Measurements from ENCODE around the gene FOS.
A peak's percentile ranks its signal among the peaks of the same experiment; 100 is the strongest.

The FOS gene

DNA sequence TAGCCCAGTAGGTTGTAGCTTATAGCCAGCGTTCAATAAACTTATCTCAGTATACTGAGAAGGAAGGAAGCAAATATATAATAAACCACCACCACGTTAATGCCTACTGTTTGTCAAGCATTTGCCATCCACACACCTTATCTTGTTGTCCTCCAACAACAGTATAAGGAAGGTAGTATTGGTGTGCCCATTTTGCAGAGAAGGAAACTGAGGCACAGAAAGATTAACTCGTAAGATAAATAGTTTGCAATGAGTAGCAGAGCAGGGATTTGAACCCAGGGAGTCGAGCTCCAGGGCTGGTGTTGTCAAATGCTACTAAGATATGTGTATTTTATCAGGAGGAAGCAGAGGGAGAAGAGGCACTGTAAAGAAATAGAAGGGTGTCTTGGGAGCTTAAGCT, 27.8 kb upstream of the FOS start:
- DNase-seq (ENCODE audit: low spot score): no peak

DNA sequence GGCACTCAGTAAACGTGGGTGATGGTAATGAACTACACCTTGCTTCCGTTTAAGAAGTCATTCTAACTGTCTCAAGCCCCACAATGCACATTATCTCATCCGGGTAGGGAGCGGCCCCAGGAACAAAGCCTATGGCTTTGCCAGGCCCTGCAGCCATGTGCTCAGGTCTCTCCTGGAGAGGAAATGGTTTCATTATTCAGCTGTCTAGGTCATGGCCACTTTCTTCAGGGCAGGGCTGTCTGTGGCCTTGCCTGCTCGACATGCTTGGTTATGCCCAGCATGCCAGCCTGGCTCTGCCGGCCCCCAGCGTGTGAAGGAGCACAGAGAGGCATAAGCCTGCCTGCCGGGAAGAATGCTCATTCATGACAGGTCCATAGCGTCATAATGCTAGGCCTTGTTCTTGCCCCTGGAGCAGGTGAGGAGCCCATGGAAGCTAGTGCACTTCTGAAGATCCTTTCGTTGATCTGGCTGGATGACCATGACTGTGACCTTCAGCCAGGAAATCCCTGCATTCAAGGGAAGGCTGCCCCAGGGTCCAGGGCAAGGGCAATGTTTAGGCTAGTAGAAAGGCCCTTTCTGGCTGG, 26.3 kb upstream of the FOS start:
- no peak for DNase-seq (ENCODE audit: low spot score)

DNA sequence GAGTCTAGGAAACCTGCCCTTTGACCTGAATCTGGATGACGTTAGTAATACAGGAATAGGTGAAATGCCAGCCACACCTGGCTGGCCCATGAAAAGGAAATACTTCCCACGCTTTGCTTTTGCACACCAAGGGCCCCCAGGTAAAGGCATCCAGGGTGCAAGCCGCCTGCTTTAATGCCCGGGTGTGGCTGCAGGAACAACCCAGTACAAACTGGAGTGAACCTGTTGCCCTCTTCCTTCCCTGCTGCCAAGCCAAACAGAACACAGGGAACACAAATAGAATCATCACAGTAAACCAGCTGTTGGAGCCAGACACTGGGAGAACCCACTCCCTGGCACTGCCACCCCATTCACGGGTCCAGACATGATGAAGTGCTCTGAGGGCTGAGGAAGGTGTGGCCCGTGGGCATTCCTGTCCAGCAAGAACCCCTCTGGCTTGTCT, 24.2 kb upstream of the FOS start:
- DNase-seq (ENCODE audit: low spot score): no peak

DNA sequence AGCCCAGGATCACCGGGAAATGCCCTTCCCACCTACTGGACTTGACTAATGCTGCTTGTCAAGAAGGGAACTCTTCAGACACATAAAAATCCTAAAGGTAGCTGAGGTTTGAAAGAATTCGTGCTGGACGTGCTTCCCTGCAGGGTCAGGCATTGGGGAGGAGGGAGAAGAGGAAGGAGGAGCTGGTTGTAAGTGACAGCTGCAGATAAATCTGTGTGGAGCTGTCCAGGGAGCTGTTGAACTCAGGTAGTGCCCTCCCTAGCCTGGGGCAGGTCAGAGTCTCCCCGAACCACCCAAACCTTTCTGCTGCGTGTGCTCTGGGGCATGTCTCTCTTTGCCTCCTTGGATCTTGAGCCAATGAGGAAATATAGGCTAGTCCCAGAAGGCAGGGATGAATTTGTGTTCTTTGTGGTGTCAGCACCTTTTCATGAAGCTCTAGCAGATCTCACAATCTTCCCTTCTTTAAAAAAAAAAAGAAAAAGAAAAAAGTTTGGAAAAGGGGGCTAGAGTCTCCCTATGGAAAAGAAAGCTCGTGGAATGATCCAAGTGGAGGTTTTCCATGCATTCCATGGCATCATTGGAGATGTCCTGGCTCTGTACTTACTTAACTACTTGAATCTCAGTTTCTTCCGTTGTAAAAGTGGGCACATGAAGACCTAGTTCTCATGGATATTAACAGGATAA, 23.6 kb upstream of the FOS start:
- no peak for DNase-seq (ENCODE audit: low spot score)

DNA sequence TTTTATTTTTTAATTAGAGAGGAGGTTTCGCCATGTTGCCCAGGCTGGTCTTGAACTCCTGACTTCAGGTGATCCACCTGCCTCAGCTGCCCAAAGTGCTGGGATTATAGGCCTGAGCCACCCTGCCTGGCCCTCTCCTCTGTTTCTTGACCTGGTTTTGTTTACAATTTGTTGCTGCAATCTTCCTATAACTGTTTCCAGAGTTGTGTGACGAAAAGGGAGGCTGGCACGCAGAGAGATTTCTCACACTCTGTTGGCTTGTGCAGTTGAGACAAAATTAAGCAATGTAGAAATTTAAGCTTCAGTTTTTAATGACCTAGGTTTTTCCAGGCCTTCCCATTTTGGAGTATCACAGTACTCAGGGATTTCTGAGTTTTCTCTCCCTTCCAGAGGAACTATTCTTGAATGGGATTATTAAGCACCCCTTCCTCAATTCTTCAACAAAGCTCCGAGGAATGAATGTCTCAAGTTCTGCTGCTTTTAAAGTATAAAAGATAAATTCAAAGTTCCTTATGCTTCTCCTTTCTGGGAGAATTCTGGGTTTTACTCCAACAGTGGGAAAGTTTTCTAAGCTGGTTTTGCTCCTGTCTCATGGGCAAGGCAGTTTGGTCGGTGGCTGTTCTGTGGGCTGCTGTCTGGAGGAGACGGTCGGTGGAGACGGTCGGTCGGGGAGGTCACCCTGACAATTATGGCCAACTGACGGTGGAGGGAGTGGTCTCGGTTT, 20.4 kb upstream of the FOS start:
- no peak for DNase-seq (ENCODE audit: low spot score)

DNA sequence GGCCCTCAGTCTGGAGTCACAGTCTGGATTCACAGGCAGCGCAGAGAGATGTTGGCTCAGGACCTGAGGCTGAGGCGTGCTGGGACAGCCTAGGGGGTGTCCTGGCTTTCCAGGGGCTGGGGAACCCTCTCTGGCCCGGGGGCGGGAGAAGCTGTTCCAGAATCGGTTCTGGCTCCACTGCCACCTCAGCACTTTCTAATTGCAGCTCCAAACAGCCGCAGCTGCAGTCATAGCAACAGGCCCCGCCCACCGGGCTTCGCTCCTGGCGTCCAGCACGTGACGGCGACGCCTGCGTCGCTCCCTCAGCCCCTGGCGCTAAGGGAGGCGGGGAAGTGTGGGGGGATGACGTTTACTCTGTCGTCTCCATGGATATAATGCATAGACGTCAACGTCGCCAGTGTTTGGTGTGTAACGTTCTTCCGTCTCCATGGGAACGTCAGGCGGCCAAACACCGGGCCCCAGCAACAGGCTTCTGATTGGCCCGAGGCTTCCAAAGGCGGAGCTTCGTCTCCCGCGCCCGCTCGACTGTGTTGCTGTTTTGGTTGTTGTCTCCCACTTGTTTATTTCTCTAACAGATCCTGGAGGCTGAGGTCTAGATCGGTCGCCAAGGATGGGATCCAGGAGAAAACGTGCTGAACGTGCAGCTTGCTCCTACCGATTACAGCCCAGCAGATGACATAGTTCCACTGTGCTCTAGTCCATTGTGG, 19.7 kb upstream of the FOS start:
- peak; percentile 99 for DNase-seq (ENCODE audit: low spot score)

DNA sequence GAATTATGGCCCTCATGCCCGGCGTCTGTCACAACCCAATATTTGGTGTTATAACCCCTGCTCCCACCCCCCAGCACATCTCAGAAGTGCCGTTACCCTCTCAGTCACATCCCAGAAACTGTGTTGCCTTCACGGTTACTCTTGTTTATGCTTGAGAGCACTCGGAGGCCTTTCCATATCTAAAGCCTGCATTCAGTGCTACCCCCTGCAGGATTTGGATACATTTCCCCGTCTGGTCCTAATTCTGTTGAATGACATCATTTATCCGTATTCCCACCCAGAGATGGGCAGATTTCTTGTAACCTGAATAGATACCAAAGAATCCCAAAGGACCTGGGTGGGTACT, 19.1 kb upstream of the FOS start:
- DNase-seq (ENCODE audit: low spot score): no peak

DNA sequence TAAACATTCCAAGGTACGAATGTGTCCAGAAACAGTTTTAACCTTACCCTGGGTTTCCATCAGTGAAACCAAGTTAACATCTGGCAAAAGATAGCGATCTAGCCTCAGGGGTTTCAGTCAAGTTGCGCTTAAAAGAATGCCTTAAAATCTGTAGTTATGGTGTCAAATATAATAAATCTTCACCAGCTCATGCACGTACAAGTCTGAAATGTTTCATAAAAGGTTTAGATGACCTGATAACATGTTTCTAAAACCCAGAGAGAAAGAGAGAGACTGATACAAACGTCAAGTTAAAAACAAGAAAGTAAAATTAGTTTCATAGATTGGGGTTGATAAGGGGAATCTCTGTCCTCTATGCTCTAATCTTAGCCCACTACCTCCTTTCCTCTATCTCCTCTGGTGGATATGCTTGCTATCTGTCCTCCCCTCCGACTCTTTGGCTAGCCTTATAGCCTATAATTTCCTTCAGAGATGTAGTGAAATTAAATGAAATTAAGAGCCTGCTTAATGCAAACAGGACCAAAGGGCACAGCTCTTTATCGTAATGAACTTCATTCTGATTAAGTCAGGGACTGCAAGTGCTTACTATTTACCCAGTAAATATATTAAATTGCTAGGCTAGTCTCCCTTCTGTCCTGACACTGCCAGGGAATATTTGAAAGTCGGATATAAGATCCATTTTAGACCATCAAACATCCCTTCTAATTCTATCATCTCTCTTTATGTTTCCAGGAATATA, 18.4 kb upstream of the FOS start:
- no peak for DNase-seq (ENCODE audit: low spot score)

DNA sequence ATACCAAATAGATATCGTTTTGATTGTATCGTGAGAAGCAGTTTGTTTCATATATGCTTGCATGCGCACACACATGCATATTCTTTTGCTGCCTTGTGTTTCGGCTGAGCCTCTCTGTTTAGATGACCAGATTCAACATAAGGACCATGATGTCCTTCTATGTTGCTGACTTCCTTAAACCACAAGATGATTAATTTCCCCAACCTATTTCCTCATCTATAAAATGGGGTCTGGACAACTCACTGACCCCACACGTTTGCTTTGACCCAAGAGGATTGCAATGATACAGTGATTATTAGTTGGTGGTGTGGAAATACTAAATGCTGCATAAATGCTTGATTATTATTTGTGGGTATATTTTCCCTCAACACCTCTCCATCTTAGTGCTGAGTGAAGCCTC, 16.8 kb upstream of the FOS start:
- DNase-seq (ENCODE audit: low spot score): no peak

DNA sequence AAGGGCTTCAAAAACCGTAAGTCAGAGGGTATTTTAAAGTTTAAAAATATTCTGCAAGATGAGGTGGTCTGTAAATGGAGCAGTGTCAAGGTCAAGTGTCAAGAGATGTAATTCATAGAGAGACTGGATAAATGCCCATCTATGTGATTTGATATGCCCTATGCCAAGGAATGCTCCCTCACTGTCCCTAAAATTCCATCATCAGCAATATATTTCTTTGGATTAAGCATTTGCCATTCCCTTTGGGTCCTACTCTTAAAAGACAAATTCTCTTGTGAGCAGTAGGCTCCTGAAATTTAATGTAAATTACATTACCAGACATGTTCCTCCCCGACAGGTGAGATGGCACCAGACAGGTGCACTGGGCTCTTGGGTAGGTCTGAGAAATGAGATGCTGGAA, 16.0 kb upstream of the FOS start:
- DNase-seq (ENCODE audit: low spot score): no peak

DNA sequence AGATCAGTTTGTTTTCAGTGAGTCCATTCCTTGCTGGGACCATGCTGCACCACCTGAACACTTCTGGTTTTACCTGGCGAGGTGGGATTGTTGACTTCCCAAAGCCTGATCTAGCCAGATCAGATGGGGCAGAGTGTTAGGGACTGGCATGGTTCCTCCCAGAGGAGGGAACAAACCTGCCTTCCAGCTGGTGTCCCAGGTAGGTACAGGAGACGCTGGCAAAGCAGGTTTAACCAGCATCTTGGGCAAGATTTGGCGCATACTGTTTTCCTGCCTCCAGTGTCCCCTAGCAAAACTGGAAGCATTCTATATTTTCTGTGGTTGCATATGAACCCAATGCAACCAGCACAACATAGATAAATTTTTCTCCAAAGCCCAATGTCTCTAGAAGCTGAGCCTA, 14.6 kb upstream of the FOS start:
- DNase-seq (ENCODE audit: low spot score): no peak

DNA sequence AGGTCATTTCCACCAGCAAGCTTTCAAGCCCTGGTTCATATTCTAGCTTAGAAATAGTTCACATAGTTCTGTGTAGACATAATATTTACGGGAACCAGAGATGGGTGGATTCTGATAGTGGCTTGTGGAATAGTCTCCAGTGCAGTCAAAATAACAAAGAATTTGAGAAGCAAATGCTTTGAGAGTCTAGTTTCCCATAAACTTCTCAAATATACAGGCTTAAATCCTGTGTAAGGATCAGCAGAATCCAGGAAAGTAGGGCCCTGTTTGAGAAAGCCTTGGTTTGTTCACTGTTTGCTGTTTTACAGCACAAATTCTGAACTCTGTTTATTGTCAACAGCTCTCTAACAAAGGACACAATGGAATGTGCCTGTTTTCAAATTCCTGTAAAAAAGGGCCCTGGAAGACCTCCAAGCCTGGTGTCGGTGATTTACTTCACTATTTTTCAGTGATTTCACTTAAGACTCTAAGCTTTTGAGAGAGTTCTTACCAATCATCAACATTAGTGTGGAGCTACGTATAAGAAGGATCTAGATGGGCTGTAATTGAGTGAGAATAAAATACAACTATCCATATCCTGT, 11.4 kb upstream of the FOS start:
- no peak for DNase-seq (ENCODE audit: low spot score)

DNA sequence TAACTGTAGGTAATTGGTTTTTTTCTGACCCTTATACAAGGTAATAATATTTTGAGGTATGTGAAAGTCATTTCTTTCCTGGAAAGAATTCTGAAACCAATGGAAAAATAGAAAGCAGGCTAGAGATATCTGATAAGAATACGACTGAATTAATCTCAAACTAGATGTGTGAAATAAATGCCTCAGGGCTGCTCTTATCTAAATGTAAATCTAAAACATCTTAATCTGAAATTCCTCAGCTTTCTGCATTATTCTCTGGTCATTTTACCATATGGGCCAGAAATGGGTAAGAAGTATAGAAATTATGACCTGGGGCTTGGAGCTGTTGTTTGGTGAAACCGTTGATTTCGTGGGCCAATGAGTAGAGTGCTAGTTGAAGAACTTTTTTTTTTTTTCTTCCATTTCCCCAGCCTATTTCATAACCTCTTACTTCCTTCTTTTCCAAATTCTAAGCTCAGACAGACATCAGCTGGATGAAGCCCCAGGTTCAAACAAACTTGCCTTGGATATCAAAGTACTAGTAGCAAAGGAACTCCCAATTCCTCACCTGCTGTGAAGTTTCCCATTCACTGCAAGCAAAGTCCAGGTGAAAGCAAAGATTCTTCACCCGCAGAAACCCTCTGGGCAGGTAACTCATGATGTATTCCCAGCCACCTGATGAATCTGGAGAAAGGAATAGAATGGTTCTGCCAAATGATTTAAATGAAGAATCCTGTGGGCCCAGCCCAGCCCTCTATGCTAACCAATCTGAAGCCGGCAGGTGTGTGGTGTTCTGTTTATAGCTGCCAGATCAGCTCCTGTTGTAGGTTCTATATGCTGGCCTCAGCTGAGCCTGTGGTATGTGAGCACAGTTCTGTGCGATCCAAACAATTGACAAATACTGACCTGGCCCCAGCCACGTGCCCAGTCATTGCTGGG, 9.7 kb upstream of the FOS start:
- no peak for DNase-seq (ENCODE audit: low spot score)

DNA sequence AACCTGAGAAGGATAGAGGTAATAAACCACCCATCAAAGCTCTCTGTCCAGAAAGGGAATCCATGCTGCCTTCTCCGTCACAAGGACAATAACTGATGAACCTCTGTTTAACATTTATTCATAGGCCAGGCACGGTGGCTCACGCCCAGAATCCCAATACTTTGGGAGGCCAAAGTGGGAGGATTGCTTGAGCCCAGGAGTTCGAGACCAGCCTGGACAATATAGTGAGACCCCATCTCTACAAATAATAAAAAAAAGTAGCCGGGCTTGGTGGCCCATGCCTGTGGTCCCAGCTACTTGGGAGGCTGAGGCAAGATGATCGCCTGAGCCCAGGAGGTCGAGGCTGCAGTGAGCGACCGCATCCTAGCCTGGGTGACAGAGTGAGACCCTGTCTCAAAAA, 7.1 kb upstream of the FOS start:
- no peak for DNase-seq (ENCODE audit: low spot score)

DNA sequence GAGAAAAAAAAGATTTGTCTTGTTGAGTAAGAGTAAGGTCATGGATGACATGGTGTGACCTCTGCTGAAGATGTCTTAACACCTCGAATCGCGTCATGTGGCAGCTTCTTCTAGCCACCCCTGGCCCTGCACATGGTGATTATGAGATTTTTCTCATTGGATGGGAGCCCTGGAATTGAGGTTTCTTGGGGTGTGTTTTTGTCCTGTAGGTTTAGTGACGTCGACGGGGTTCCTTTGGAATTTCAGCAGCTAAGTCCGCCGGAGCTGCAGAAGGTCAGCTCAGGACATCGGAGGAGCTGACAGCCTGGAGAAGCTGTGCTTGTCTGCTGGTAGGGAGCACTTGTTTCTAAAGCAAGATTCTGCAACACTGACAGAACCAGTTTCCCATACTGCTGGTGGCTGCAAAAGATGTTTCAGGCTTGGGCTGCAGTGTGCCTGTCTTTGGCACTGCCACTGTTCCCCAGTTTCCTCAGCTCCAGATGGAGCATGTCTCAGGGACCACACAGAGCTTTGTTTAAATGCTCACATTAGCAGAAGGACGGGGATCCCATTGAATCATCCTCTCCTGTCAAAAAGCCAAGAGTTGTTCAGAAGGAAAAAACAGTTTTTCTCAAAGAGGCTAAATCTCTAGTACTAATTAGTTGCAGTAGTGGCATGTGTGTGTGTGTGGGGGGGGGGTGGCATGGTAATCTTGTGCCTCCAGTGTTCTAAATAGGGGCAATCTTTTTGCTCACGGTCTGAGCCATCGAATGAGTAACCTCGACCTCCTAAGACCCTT, 5.2 kb upstream of the FOS start:
- no peak for DNase-seq (ENCODE audit: low spot score)

DNA sequence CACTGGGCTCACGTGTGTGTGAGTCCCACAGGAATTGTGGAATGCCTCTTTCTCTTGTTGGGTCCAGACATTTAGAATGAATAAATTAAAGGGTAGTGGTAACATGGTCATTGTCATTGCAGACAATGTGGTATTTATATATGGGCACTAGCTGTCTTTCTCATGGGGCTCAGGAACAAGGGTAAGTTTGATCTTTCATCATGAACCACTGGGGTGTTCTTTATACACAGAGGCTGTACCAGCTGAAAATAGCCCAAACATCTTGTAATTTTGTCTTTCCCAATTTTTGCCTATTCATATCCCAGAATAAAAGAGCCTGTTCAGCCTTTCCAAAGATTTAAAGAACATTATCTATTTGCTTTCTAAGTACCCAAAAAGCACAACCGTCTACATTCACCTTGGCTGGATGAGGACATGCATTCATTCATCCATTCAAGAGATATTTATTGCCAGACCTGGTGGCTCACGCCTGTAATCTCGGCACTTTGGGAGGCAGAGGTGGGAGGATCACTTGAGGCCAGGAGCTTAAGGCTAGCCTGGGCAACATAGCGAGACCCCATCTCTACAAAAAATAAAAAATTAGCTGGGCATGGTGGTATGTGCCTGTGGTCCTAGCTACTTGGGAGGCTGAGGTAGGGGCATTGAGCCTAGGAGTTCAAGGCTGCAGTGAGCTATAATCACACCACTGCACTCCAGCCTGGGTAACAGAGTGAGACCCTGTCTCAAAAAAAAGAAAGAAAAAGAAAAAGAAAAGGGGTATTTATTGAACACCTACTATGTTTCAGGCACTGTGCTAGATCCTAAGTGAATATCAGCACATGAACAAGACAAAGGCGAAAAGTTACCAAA, 4.4 kb upstream of the FOS start:
- DNase-seq (ENCODE audit: low spot score): no peak

DNA sequence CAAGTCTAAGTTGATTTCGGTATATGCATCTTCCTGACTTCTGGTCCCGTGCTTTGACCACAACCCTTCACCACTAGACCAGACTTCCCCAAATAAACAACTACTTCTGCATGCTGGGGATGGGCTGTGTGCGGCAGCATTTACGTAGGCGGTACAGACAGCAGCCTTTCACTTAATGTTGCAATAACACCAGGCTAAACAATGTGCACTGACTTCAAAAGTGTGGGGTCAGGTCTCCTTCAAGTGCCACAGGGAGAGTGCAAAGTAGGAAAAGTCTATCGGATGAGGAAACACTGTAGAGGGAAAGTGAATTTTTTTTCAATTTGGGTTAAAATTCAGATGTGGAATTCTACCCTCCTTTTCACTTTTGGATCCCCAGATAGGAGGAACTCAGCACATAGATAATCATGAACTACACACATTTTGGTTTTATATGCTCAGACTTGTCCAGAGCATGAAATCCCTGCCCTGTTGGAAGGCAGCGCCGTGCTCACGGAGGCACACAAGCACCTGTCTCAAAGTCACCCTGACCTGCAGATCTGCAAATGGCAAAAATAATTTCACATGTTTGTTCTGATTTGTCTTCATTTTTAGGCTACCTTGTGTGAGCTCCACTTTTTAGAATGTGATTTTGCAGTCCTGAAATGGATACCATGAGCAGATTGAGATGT, 3.6 kb upstream of the FOS start:
- DNase-seq (ENCODE audit: low spot score): no peak

DNA sequence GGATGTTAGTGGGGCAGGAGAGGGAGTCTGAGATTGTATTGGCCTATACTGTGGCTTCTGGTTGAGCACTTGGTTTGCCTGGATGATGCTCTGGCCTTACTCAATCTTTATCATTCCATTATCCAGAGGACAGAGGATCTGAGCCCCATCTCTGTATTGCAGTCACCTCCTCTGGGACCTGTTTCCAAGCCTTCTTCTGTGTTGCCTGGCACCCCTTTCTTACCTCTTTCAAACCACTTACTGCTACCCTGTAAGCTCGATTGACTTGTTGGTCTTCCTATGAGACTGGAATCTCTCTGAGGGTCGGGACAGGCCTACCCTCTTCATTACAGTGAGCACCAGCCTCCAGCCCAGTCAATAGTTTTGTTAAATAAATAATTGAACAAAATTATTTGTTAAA, 3.0 kb upstream of the FOS start:
- no peak for DNase-seq (ENCODE audit: low spot score)
